Muscle of back (tissue), 11 donors: Measurements from ENCODE around the gene LRRC40. TPM values are rescaled to one million over a fixed set of nuclear protein-coding genes. Genes with fewer than 3 reads are reported as not detected.
"Not testable (repeated sequence)": the region's sequence is repeated elsewhere in the genome, so short reads cannot be mapped to it uniquely, and the experiment has no call there.

Experiments
- DNase-seq, 3 donors: peaks; one replicate each; pipeline versions ENCODE4 v3.0.0 to v3.0.0-alpha.2; 2013
- polyA plus RNA-seq, 10 donors: library from polyadenylated mRNA; unstranded; fragments of 120-200 nt; gene quantifications; one replicate each; pipeline ENCODE4 v1.2.1, GENCODE V29; 2013; ENCODE audit not compliant: insufficient read length in 10 of 10

Gene LRRC40
- polyA plus RNA-seq, 10 donors = 15.1 to 22.9 (median 19.0) TPM

DNA sequence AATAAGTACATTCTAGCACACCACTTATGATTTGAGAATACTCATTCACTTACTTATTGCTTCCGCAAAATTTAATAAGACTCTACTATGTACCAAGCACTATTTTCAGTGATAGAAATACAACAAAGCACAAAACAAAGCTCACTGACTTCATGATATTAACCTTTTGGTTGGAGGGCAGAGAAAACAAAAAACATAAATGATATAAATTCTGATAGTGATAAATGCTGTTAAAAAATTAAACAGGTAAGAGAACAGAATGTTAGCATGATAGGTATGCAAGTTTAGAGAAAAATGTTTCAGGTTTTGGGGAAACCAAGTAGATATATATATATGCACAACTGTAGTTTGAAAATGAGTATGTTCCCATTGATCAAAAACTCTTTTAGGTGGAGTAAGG lies 1.2 kb downstream of the LRRC40 start:
- no peak for DNase-seq

DNA sequence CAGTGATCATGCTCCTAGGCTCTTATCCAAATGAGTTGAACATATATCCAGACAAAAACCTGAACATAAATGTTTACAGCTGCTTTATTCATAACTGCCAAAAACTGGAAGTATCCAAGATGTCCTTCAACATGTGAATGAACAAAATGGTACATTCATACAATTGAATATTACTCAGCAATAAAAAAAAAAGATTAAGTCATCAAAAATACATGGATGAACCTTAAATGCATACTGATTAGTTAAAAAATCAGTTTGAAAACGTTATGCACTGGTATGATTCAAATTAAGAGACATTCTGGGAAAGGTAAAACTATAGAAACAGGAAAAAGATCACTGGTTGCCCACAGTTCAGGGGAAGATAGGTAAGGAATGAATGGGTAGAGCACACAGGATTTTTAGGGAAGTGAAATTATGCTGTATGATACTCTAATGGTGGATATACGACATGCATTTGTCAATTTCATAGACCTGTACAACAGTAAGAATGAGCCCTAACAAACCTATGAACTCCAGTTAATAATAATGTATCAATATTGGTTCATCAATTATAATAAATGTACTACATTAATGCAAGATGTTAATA lies 3.1 kb downstream of the LRRC40 start:
- DNase-seq = no peak

GRCh38 chr1:70200065-70200464 lies 5.3 kb downstream of the LRRC40 start:
- DNase-seq = no peak

DNA sequence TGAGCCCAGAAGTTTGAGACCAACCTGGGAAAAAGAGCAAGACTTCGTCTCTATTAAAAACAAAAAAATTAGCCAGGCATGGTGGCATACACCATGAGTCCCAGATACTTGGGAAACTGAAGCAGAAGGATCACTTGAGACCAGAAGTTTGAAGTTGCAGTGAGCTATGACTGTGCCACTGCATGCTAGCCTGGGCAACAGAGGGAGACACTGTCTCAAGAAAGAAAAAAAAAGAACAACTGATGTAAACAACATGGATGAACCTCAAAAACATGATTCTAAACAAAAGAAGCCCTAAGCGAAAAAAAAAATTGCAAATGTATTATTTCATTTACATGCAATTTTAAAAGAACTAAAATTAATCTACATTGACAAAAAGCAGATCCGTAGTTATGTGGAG lies 9.0 kb downstream of the LRRC40 start:
- no peak for DNase-seq

- no peak for DNase-seq
These were observed 10.0 kb downstream of the LRRC40 start for GRCh38 chr1:70195342-70195741.

- no peak for DNase-seq
These were observed 10.8 kb downstream of the LRRC40 start for GRCh38 chr1:70194601-70195000.

DNA sequence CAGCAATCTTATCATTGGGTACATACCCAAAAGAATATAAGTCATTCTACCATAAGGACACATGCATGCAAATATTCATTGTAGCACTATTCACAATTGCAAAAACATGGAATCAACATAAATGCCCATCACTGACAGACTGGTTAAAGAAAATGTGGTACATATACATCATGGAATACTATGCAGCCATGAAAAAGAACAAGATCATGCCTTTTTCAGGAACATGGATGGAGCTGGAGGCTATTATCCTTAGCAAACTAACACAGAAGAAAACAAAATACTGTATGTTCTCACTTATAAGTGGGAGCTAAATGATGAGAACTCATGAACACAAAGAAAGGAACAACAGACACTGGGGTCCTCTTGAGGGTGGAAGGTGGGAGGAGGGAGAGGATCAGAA lies 12.9 kb downstream of the LRRC40 start:
- not testable (repeated sequence) for DNase-seq

DNA sequence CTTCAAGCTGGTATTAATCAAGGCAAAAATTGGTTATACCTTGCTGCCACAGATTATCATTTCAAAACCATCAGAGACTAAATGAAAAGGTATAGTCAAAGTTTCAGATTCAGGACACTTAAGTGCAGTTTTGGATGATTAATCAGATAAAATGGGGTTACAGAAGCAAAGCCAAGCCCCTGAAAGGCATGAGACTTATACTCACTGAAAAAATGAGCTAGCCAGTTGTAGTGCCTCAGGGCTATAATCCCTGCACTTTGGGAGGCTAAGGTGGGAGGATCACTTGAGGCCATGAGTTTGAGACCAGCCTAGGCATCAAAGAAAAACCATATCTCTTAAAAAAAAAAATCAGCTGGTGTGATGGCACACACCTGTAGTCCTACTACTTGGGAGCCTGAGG lies 15.2 kb downstream of the LRRC40 start:
- DNase-seq = no peak

GRCh38 chr1:70188522-70188921 lies 16.9 kb downstream of the LRRC40 start:
- no peak for DNase-seq

GRCh38 chr1:70185181-70185580 lies 20.2 kb downstream of the LRRC40 start:
- DNase-seq = not testable (repeated sequence)

DNA sequence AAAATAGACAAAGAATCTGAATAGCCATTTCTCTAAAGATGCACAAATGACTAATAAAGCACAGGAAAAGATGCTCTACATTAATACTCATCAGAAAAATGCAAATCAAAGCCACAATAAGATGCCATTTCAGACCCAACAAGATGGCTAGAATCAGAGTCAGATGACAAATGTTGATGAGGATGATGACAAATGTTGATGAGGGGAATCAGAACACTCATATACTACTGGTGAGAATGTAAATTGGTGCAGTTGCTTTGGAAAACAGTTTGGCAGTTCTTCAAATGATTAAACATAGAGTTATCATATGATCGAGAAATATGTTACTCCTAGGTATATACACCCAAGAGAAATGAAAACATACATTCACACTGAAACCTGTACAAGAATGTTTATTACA lies 33.9 kb downstream of the LRRC40 start:
- no peak for DNase-seq

DNA sequence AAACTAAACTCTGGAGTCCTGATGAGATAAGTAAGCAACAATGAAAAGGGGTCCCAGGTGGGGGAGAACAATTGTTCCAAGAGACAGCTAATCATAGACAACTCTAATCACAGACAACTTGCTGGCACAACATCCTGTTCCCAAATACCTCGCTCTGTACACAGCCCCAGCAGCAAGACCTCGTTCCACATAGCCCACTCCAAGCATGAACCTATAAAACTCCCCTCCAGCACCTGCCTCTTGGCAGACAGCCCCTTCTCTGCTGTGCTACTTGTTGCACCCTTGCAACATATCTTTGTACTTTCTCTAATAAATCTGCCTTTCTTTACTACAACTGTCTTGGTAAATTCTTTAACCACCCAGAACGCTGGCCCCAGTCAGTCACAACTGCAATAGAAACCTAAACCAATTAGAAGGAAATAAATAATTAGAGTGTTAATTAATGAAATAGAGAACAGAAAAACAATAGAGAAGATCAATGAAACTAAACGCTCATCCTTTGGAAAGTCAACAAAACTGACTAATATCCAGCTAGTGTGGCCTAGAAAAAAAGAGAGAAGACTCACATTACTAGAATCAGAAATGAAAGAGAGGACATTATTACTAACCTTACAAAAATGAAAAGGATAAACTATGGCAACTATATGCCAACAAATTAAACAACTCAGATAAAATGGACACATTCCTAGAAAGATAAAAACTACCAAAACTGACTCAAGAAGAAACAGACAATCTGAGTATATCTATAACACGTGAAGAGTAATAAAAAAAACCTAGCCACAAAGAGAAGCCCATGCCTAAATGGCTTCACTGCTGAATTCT lies 36.1 kb downstream of the LRRC40 start:
- no peak for DNase-seq

DNA sequence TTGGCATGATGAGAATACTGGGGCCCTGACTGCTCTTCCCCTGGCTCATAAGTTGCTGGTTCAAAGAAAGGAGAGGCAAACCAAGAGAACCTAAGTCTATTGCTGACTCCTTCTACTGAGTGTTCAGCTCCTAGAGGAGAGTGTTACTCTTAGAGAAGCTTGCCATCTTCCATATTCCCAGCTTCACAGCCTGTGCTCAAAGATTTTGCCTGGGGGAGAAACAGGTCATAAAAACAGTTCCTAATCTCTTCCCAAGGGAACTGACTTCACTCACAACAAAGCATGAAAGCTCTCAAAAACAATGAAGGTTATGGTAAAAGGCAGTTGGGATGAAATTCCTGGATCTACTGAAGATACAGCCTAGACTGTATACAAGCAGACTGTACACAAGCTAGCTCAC lies 37.1 kb downstream of the LRRC40 start:
- no peak for DNase-seq

- no peak for DNase-seq
These were observed 41.0 kb downstream of the LRRC40 start for GRCh38 chr1:70164350-70164749.

DNA sequence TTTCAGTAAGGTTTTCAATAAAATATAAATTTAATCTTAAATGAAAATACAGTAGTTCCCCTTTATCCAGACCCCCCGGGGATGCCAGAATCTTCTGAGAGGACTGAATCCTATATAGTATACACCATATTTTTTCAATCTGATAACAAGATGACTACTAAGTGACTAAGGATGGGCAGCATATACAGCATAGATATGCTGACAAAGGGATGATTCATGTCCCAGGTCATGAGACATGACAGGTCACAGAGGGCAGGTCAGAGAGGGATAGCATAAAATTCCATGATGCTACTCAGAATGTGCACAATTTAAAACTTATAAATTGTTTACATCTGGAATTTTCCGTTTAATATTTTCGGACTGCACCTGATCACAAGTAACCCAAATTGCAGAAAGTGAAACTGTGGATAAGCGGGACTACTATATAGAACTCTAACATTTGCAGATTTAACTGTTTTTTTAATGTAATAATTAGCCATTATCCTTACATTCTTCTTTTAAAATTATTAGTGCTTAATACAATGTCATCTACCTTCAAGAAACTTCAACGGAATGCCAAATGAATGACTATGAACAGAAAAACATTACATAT lies 48.8 kb downstream of the LRRC40 start:
- no peak for DNase-seq

- DNase-seq = no peak
These were observed 51.6 kb downstream of the LRRC40 start for GRCh38 chr1:70153739-70154138.

GRCh38 chr1:70150444-70150843 lies 54.9 kb downstream of the LRRC40 start:
- no peak for DNase-seq

DNA sequence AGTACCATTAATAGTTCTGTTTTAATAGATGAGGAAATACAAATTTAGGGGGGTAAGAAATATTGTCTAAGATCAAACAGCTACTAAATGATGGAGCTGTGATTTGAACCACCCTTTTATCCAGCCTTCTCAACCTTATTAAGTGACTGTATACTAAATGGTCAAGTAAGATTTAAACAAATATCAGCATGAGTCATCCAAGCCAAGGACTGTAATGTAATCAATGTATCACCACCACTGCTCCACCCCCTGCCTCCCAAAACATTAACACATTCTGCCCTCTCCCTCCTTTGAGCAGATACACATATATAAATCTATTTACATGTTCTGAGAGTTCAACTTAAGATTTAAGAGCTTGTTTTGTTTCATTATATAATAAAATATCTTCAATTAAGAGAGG lies 58.9 kb downstream of the LRRC40 start:
- DNase-seq = no peak

DNA sequence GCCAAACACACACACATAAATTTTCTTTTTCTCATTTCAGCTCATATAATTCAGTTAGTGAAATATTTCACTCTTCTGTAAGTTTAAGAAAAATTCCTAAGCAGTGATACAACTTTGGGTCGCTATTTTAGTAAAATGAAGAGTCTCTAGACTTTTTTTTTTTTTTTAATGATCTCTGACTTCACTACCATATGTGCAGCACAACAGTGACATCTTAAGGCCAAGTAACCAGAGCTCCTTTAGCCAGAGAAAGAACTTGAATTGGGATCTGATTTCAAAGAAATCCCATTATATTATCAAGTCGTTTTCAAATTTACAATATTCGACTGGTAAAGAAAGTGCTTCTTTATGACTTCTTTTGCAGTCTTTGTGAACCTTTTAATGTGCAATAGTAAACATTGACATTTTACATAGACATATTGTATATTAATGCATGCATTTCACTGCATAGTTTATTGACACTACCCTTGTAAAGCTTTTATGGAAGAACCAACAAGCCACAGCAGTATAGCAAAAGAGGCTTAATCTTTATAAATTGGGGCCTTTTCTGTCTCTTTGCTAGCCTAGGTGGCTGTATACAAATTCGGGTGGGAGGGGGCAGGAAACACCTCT lies 62.2 kb downstream of the LRRC40 start:
- DNase-seq = peak; percentile 57 to 74 (median 65)

- peak; percentile 59 to 85 (median 73) for DNase-seq
These were observed 63.3 kb downstream of the LRRC40 start for GRCh38 chr1:70142075-70142474.

- no peak for DNase-seq
These were observed 64.5 kb downstream of the LRRC40 start for GRCh38 chr1:70140894-70141293.

DNA sequence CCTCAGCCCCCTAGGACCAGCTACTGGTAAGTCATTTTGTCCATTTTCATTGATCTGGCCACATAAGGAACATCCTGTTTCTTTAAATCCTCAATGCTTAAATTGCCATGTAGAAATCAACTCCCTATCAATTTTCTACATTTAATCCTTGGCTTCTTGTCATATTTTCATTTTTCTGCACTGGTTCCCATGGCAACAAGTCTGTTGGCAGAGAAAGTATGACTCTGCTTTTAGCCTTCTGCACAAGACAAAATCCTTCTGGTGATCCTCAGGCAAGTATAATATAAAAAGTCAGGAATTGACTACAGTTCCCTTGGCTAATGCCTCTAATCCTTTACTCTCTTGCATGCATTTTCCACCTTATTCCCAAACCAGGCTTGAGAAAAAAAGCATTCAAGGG lies 65.0 kb downstream of the LRRC40 start:
- peak; percentile 85 to 95 (median 92) for DNase-seq

GRCh38 chr1:70134148-70134547 lies 71.2 kb downstream of the LRRC40 start:
- DNase-seq = peak in 1 of 3 donors; percentile 14
